Epithelial cell of proximal tubule (primary cell): ENCODE results near the gene BCL2. TPM values are rescaled to one million over a fixed set of nuclear protein-coding genes. Genes with fewer than 3 reads are reported as not detected.
"Not testable (repeated sequence)": the region's sequence is repeated elsewhere in the genome, so short reads cannot be mapped to it uniquely, and the experiment has no call there.

Experiments used
- DNase-seq: peaks from one replicate; pipeline ENCODE4 v3.0.0-alpha.2; 2011; ENCODE audit warnings: low read depth
- H3K4me3 ChIP-seq: 2 replicates; pipeline ENCODE4 v1.5.1; 2011; ENCODE audit warnings: low read depth, mild to moderate bottlenecking, low read length
- CTCF ChIP-seq: conservative IDR thresholded peaks from 2 replicates; pipeline ENCODE4 v1.5.1; 2012; ENCODE audit warnings: low read depth, mild to moderate bottlenecking, low read length
- total RNA-seq: library from RNA; depleted of rRNA; stranded (reverse); fragments of >200 nt; gene quantifications from 2 replicates; pipeline ENCODE4 v1.2.3, GENCODE V29; 2015

The BCL2 gene
- total RNA-seq, 1 donor from 2014 or later: 4.7 TPM

- DNase-seq: no peak
- H3K4me3 ChIP-seq: no peak overlapping the region
- TF ChIP-seq CTCF: no peak
Observed at GRCh38 chr18:63208676-63209075, 110.9 kb downstream of the BCL2 start.

GRCh38 chr18:63207835-63208234 lies 111.7 kb downstream of the BCL2 start:
- no peak for TF ChIP-seq CTCF
- no peak for DNase-seq
- H3K4me3 ChIP-seq: no peak overlapping the region

GRCh38 chr18:63207143-63207790 lies 112.3 kb downstream of the BCL2 start:
- H3K4me3 ChIP-seq: no peak overlapping the region
- DNase-seq: no peak
- TF ChIP-seq CTCF: no peak

DNA sequence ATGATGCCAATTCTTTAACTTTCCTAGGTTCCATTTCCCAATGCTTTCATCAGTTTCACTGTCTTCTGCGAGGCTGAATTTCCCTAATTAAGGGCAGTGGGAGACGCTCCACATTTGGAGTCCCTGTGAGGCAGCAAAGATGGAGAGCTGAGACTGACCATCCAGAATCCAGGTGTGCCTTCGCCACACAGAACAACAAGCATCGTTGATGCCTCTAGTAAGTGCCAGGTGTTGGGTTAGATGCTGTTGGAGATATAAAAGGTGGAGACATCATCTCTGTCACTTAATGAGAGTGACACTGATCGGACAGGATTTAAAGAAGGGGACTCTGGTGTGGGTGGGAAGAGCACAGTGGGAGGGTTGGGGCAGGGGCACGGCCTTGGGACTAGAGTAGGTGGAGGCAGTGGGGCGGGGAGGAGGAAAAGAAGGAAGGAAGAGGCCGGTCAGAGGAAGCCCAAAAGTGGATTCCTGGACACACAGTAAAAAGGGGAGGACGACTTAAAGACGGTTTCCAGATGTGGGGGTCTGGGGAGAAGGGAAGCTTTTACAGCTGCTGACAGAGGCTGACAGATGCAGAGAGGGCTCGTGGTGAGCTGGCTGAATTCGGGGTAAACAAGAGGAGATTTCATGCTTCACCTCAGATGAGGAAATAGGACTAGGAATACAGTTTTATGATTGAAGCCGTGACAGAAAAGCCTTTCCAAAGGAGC lies 113.0 kb downstream of the BCL2 start:
- no peak for TF ChIP-seq CTCF
- H3K4me3 ChIP-seq: no peak overlapping the region
- no peak for DNase-seq

DNA sequence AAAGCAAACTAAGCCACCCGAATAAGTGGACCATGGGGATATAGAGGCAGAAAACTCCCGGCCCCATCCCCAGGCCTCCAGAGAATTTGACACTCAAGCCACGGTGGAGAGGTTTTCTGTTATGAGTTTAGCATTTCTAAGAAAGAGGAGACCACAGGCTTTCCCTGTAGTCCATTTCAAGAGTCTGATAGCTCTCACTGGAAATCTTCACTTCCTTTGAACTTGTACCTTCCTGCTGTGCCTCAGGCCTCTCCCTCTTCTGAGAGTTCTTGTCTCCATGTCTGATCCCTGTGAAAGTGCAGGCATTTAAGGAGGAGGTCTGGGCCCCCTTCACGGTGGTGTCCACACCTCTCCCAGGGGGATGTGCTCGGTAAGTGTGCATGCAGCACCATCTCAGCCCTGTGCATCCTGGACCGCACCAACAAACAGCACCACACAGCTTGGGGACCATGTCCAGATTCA lies 113.7 kb downstream of the BCL2 start:
- no peak for TF ChIP-seq CTCF
- DNase-seq: no peak
- H3K4me3 ChIP-seq: no peak overlapping the region

DNA sequence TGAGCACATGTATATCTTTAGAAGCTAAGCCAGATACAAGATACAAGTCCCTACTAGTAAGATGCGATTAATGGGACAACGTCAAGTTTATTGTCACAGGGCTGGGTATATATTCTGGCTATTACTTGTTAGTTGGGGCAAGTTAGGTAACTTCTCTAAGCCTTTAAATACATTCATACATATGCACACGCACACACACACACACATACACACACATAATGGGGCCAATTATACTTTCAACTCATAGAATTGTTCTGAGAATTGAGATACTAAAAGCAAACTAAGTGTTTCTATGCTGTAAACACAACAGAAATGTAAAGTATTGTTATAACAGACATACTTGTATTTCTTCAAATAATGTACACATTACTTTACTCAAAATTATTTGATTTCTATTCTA lies 116.1 kb downstream of the BCL2 start:
- no peak for TF ChIP-seq CTCF
- no peak overlapping the region for H3K4me3 ChIP-seq
- no peak for DNase-seq

DNA sequence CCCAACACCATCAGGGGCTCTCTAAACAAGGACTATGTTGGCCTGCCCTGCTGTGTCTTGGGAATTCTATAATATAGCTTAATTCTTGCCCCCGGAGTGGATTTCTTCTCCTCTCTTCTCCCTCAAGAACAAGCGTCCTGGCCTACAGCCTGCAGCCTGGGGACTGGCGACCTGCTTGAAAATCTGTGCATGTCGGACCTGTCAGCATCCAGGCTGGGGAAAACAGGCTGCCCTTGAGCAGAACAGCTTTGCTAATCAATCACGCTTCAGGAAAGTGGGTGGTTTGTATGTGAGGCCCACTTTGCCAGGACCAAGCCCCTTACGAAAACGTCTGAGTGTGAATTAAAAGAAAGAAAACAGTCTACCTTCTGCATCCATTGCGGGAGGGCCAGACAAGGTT lies 116.7 kb downstream of the BCL2 start:
- no peak for DNase-seq
- no peak for TF ChIP-seq CTCF
- no peak overlapping the region for H3K4me3 ChIP-seq

DNA sequence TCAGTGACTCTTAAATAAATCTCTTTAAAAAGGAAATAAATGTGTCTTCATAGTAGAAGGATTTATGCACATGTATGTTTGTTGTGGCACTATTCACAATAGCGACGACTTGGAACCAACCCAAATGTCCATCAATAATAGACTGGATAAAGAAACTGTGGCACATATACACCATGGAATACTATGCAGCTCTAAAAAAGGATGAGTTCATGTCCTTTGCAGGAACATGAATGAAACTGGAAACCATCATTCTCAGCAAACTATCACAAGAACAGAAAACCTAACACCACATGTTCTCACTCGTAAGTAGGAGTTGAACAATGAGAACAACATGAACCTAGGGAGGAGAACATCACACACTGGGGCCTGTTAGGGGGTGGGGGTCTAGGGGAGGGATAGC lies 118.1 kb downstream of the BCL2 start:
- H3K4me3 ChIP-seq, DNase-seq: not testable (repeated sequence)
